NCI-H526 treated with DMSO at 0.1 percent for 48 hours (cell line): Measurements from ENCODE around the gene STIMATE.

Experiments
- DNase-seq: peaks from one replicate; lab custom pipeline; 2025; lab: John Stamatoyannopoulos, UW

The STIMATE gene

GRCh38 chr3:52866427-52866826, 30.9 kb downstream of the STIMATE start:
- DNase-seq, result no peak

GRCh38 chr3:52865994-52866393, 31.4 kb downstream of the STIMATE start:
- no peak for DNase-seq

- DNase-seq, result no peak
These were observed 37.0 kb downstream of the STIMATE start for GRCh38 chr3:52860424-52860768.

GRCh38 chr3:52859686-52860423, 37.5 kb downstream of the STIMATE start:
- no peak for DNase-seq

- DNase-seq, result no peak
These were observed 39.5 kb downstream of the STIMATE start for GRCh38 chr3:52857864-52858263.

- no peak for DNase-seq
These were observed 40.2 kb downstream of the STIMATE start for GRCh38 chr3:52857133-52857532.

- DNase-seq, result no peak
These were observed 40.7 kb downstream of the STIMATE start for GRCh38 chr3:52856666-52857065.

DNA sequence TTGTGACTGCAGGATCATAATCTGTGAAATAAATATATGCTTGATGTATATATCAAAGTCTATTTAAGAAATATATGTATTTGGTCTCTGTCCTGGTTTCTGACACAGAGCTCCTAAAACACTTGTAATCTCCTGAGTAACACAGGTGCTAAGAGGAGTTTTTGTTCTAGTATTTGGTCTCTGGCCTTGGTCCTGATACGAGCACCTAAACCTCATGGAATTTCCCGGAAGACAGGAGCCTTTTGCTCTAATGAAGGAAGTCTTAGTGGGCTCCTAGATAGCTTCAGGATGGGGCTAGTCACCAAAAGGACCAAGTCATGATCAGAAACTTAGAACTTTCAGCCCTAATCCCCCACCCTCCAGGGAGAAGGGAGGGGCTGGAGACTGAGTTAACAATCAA, 43.3 kb downstream of the STIMATE start:
- no peak for DNase-seq

- no peak for DNase-seq
These were observed 44.9 kb downstream of the STIMATE start for GRCh38 chr3:52852419-52852818.

- peak; percentile 52 for DNase-seq
These were observed 46.0 kb downstream of the STIMATE start for GRCh38 chr3:52851348-52851747.

DNA sequence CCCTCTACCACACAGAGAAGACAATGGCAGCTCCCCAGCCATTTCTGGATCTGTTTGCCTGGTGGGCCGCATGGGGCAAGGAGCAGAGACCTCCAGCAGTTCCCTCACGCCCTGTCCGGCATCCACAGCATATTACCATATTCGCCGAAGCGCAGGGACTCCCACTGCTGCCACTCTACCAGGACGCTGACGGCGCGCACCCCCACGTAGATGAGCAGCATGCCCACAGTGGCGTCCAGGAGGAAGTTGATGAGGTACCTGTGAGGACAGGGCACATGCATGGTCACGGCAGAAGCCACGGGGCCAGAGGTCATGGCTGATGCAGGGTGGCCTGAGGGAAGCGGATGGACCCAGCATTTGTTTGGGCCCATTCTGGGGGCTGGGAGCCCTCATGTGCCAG, 47.7 kb downstream of the STIMATE start:
- DNase-seq, result no peak

DNA sequence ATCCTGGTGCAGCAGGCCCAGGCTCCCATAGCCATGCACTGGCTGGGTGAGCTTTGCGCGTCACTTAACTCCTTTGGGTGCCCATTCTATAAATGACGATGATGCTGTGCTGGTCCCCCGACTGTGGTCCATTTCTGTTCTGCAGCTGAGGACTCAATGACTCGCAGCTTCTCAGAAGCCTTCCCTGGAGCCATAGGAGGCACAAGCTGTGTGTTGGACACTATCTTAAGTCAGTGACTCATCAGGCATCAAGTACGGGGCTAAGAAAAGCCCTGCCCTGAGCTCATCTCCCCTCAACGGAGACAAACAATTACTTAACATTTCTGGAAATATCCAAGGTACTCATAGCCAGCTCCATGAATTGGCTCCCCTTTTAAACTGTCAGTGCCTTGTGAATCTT, 48.7 kb downstream of the STIMATE start:
- no peak for DNase-seq

DNA sequence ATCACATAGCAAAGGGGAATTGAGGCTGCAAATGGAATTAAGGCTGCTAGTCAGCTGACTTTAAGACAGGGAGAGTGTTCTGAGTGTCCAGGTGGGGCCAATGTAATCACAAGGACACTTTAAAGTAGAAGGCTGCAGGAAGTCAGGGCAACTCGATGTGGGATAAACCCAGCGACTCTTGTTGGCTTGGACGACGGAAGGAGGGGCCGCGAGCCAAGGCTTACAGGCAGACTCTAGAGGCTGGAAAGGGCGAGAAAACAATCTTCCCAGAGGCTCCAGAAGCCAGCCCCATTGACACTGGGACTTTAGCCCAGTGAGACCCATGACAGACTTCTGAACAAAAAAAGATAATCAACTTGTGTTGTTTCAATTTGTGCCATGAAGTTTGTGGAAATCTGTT, 49.6 kb downstream of the STIMATE start:
- DNase-seq, result no peak

- DNase-seq, result no peak
These were observed 50.1 kb downstream of the STIMATE start for GRCh38 chr3:52847241-52847640.

- DNase-seq, result no peak
These were observed 50.8 kb downstream of the STIMATE start for GRCh38 chr3:52846432-52846965.

DNA sequence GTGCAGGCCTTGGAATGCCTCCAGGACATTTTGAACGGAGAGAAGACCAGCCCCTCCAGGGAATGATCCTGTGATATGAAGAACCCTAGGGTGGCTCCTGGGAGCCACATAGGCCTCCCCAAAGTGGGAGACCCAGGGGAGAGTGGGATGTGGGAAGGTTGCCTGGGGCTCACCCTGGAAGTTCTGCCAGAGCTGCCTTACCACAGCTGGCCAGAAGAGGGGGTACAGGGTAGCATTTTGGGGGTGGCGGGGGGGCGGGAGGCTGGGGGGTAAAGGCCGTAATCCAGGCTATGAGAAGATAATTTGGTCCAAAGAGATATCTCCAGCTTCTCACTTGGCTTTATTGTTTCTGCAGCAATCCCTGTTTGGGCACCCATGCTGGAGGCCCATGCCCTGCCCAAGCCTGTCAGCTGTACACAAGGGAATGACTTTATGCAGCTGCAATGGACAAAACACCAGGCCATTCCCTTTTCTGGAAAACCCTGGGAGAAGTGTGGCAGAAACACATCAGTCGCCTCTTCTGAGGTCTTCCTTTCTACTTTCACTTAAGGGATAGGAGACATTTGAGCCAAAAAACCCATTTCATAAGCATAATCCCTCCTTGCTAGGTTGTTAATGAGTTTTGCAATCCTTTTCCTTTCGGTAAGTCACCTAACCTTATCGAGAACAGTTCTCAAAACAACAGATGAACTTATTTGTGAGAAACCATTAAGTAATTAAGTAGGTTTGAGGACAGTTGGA, 51.5 kb downstream of the STIMATE start:
- DNase-seq, result no peak

GRCh38 chr3:52845157-52845556, 52.2 kb downstream of the STIMATE start:
- DNase-seq, result no peak

DNA sequence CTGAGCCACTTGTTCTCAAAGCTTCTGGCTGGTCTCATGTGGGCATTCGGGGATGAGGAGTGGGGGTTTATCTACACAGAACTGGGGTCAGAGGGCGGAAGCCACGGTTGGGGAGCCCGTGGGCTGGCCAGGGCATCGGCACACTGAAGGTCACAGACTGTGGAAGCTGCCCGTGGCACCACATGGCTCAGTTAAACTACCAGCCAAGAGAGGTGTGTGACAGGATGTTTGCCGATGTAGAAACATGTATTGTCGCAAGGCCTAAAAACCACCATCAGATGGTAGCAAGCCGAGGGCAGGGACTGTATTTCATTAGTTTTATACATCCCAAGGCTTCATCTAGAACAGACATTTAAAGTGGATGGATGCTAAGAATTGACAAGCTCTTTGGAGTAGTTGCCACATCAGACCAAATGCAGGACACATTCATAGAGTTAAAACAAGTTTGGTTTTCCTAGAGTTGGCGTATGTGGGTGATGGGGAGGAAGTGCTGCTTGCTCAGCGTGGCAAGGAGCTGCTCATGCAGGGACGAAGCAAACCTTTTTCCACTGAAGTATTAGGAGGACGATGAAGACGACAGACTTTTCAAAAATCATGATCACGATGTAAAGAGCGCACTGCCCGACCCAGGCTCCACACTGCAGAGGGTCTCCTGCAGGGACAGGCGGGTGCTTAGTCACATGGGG, 52.9 kb downstream of the STIMATE start:
- no peak for DNase-seq

DNA sequence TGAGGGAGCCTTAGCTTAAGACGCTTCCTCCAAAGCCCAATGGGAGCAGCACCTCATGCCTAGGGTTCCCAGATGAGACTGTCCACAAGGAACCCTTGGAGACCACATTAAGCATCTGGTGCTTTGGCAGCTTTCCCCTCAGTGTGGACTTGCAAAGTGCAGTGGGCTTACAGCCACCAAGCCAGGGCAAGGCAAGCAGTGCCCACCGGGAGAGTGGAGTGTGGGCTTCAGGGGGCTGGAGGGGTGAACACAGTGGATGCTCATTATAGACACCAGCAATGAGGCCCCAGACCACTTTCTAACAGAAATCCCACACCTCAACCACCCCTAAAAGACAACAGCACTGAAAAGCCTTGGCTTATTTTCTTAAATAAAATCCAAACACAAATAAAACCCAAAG, 53.5 kb downstream of the STIMATE start:
- DNase-seq, result no peak

DNA sequence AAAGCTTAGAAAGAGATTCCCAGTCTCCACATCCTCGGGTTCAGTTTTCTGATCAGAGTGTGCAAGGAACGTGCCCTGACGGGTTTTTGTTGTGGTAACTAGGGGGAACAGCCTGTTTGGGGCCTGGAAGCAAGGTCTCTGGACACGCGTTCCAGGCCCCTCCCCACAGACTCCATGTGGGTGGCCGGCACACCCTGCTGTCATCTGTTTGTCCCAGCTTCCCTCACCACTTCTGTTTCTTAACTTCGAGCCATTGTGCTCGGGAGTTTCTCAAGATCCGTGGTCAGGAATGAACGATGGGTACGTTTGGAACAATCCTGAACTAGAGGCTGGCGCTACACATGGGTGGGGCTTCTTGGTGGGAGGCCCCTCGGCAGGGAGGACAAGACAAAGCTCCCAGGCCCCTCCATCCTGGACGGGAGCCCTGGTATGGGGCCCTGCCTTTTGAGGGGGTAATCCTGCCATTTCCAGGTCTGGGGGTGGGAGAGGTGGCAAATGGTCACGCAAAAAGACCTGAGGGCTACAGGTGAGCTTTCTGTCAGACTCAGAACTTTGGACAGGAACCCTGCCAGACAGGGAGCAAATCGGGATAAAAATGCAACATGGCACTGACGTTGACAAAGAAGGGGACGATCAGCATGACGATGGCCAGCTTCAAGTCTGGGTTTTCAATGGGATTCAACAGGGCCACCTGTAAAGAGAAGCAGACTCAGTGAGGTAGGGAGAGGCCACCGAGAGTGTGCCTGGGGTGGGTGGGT, 54.1 kb downstream of the STIMATE start:
- DNase-seq, result no peak

DNA sequence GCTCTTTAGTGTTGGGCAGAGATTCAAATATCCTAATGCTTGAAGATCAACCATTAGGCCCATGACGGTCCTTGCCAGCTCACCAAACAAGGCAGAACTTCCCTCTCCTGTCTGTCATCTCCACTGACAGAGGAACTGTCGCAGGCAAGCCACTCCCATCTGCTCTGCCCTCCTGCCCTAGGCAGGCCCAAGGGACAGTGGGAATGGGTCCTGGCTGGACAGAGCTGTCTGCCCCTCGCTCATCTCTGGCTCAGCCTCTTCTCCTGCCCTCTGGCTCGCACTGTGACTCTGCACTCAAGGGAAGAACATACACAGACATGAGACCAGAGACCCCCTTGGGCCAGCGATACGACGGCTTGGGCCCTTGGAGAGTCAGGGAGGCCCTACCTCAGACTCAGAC, 54.9 kb downstream of the STIMATE start:
- DNase-seq, result no peak

- no peak for DNase-seq
These were observed 55.4 kb downstream of the STIMATE start for GRCh38 chr3:52841981-52842340.
